Embryonic facial prominence (tissue), 1 donor: ENCODE results near the gene TLR4.

ENCODE experiments used
- DNase-seq: peaks from one replicate; pipeline ENCODE4 v3.0.0-alpha.2; 2016; ENCODE audit errors: extremely low spot score

Gene TLR4

GRCh38 chr9:117744856-117745389 lies 40.7 kb downstream of the TLR4 start:
- DNase-seq, result peak; percentile 27

- no peak for DNase-seq
These were observed 41.4 kb downstream of the TLR4 start for GRCh38 chr9:117745598-117745997.

- DNase-seq, result no peak
These were observed 42.1 kb downstream of the TLR4 start for GRCh38 chr9:117746263-117746662.

- no peak for DNase-seq
These were observed 43.3 kb downstream of the TLR4 start for GRCh38 chr9:117747386-117747970.

- DNase-seq, result no peak
These were observed 46.2 kb downstream of the TLR4 start for GRCh38 chr9:117750401-117750800.

- no peak for DNase-seq
These were observed 48.7 kb downstream of the TLR4 start for GRCh38 chr9:117752894-117753293.

GRCh38 chr9:117757561-117758190 lies 53.5 kb downstream of the TLR4 start:
- no peak for DNase-seq

- no peak for DNase-seq
These were observed 59.1 kb downstream of the TLR4 start for GRCh38 chr9:117763314-117763713.

- no peak for DNase-seq
These were observed 64.7 kb downstream of the TLR4 start for GRCh38 chr9:117768750-117769395.

GRCh38 chr9:117771136-117771535 lies 66.9 kb downstream of the TLR4 start:
- no peak for DNase-seq

- no peak for DNase-seq
These were observed 68.8 kb downstream of the TLR4 start for GRCh38 chr9:117772960-117773359.
